NCI-H2227 (cell line): Measurements from ENCODE around the gene PNN.
"Not testable (repeated sequence)": the region's sequence is repeated elsewhere in the genome, so short reads cannot be mapped to it uniquely, and the experiment has no call there.

Source experiments
- DNase-seq: peaks from one replicate; lab custom pipeline; 2025; ENCODE audit not compliant: unreplicated experiment; lab: John Stamatoyannopoulos, UW

The PNN gene

GRCh38 chr14:39174560-39175444, at the start of gene PNN:
Gene PNN, plus strand, starts transcription at chr14:39175254. Its CDS starts 26 bp downstream, at chr14:39175280.
- peak; percentile 98 for DNase-seq

GRCh38 chr14:39137835-39138234, 37.2 kb upstream of the PNN start:
- not testable (repeated sequence) for DNase-seq

DNA sequence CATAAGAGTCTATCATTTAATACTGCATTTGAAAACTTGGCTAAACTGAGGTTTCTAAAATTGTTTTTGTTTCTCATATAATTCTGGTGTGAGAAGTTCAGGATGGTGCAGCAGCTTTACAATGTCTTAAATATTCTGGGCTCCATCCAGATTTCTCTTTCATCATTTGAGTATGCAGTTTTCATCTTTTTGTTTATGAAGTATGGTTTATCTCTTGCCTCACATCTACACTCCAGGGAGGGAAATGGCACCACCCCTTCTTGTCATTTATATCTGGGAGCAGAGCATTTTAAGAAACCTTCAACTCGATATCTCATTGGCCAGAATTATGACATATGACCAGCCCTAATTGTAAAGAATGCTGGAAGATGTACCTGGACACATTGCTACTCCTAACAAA, 36.6 kb upstream of the PNN start:
- DNase-seq = no peak

DNA sequence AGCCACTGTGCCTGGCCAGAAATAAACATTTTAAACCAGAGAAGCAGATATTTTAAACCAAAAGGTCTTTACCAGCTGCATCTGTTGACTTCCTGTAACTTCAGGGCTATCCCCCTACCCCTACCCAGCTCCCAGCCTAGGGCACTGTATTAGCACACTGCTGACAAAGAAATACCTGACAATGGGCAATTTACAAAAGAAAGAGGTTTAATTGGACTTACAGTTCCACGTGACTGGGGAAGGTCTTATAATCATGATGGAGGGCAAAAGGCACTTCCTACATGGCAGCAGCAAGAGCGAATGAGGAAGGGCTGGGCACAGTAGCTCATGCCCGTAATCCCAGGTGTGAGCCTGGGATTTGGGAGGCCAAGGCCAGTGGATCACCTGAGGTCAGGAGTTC, 34.9 kb upstream of the PNN start:
- DNase-seq = no peak

DNA sequence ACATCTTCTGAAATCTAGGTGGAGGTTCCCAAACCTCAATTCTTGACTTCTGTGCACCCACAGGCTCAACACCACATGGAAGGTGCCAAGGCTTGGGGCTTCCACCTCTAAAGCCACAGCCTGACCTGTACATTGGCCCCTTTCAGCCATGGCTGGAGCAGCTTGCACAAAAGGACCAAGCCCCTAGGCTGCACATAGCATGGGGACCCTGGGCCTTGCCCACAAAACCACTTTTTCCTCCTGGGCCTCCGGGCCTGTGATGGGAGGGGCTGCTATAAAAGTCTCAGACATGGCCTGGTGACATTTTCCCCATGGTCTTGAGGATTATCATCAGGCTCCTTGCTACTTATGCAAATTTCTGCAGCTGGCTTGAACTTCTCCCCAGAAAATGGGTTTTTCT, 33.4 kb upstream of the PNN start:
- not testable (repeated sequence) for DNase-seq

- DNase-seq = not testable (repeated sequence)
Observed at GRCh38 chr14:39143226-39143625, 31.8 kb upstream of the PNN start.

DNA sequence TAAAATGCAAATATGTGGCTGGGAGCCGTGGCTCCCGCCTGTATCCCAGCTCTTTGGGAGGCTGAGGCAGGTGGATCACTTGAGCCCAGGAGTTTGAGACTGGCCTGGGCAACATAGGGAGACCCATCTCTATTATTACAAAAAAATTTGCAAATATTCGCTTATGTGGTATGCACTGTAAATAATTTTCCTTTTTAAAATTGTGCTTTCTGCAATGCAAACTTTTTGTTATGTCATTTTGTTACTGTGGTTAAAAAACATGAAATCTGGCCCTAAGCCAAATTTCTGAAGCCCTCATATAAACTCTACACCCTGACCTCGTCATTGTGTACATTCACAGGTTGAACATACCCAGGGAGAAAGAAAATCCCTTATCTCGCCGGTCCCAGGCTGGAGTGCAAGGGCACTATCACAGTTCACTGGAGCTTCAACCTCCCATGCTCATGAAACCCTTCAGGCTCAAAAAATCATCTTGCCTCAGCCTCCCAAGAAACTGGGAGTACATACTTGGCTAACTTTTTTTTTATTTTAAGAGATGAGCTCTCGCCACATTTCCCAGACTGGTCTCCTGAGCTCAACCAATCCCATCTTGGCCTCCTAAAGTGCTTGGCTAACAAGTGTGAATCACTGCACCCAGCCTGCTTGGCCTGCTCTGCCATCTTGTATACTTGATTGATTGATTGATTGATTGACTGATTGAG, 29.6 kb upstream of the PNN start:
- no peak for DNase-seq

- no peak for DNase-seq
Observed at GRCh38 chr14:39154594-39155189, 20.4 kb upstream of the PNN start.

DNA sequence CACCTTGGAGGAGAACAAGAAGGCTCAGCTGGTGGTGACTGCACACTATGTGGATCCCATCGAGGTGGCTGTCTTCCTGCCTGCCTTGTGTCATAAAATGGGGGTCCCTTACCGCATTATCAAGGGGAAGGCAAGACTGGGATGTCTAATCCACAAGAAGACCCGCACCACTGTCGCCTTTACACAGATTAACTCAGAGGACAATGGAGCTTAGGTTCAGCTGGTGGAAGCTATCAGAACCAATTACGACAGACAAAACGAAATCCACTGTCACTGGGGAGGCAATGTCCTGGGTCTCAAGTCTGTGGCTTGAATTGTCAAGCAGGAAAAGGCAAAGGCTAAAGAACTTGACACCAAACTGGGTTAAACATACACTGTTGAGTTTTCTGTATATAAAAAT, 17.6 kb upstream of the PNN start:
- DNase-seq = no peak

GRCh38 chr14:39158222-39158858, 16.7 kb upstream of the PNN start:
- no peak for DNase-seq

GRCh38 chr14:39160494-39160893, 14.6 kb upstream of the PNN start:
- DNase-seq = no peak

GRCh38 chr14:39167797-39168320, 7.2 kb upstream of the PNN start:
- DNase-seq = not testable (repeated sequence)

DNA sequence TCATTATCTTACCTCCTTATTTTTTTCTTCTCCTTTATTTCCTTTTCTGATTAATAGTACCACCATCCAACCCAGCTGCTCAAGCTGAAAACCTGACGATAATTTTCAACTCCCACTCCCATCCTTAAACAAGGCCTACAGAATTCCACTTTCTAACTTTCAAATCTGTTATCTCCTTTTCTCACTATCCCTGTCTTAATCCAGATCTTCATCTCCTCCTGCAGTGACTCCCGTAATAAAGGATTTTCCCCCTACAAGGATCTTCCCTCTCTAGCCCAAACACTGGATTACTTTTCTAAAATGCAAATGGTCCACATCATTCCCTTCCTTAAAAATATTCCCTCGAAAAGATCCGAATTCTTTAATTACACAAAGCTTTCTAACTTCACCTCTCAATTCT, 6.5 kb upstream of the PNN start:
- no peak for DNase-seq

DNA sequence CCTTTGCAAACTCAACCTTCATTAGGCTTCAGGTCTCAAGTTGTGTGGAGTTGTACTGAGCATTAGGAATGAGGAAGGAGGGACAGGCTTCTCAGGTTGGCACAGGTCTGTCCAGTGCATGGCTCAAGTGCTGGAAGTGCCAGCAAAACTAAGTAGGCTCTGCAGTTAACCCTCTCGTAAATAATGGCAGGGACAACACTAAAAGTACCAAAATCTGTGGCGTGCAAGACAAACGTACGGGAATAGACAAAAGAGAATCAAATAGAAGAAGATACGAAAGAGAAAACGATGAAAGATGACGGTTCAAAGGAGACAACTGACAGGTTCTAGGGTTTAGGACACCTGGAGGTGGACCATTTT, 5.5 kb upstream of the PNN start:
- no peak for DNase-seq

- no peak for DNase-seq
Observed at GRCh38 chr14:39173198-39173597, 1.9 kb upstream of the PNN start.

DNA sequence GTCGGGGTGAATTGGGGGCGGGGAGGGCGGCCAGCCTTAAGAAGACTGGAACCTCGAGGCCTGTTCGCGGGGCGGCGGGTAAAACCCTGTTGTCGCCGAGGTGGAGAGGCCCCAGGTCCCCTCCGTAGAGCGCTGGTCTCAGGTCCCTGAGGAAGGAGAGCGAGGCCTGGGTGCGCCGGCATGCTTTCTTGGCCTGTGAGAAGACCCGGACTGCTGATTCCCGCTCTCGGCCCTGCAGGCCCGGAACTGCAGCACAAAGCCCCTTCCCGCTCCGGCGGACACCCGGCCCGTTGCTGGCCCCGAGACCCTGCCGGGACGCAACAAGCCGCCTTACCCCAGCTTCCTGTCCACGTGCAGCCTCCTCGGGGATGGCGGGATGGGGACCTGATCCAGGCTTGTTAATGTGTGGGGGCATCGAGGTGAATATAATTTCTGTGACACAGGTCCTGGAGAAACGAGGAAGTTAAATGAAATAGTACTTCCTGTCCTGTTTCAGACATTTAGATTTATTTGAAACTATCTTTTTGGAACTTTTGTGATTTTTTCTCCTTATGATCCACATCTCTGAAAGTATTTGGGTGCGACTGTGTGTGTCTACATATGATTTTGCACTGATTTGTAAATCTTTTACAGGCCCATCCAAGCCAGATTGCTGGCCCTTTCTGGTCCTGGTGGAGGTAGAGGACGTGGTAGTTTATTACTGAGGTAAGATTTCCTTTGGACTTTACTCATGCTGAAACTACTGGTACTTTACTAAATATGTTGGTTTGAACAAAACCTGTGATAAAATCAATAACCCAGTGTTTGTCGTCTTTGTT, 600 bp downstream of the PNN start:
- peak; percentile 61 for DNase-seq

DNA sequence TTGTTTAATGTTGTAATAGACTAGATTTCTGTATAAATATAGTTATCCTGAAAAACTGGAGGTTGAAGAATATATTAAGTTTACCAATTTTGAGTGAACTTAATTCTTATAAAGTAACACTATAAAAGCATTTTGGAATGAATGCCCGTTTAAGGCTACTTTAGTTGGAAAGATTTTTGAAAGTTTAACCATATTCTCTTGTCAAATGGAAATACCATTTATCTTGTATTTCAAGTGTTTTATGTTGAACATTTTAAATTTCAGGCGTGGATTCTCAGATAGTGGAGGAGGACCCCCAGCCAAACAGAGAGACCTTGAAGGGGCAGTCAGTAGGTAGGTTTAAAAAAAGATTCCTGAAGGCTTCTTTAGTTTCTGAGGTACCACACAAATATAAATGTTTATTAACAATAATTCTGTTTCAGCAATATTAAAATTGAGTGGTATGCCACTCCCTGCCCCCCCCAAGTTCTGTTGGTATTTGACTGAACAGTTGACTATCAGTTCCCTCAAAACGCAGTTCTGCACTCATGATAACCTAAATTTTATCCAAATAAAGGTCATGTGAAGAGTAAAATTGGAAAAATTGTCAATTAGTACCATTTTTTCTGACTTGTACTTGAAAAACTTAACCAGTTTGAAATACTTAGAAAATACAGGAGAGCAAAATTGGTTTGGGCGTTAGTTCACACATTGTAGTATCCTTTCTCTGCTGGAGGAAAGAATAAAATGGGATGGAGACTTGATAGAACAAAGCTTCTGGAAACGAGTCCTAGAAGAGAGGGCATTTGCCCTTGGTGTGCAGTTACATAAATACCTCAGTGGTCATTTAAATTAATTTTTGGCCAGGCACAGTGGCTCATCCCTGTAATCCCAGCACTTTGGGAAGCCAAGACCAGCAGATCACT, 1.5 kb downstream of the PNN start:
- no peak for DNase-seq

GRCh38 chr14:39177168-39177545, 2.1 kb downstream of the PNN start:
- no peak for DNase-seq

GRCh38 chr14:39179042-39179441, 4.0 kb downstream of the PNN start:
- no peak for DNase-seq
